Liver (tissue), 9 donors: Measurements from ENCODE around the gene CCDC110. TPM values are rescaled to one million over a fixed set of nuclear protein-coding genes. Genes with fewer than 3 reads are reported as not detected.
A peak's percentile ranks its signal among the peaks of the same experiment; 100 is the strongest.

ENCODE experiments used
- DNase-seq: peaks from one replicate; pipeline ENCODE4 v3.0.0-alpha.2; 2017; ENCODE audit warnings: low spot score
- H3K27ac ChIP-seq, 2 donors: one replicate each; pipeline ENCODE4 v1.7.0; 2013; ENCODE audit warnings: inconsistent platforms in 2 of 2, low read length in 2 of 2, control low read depth in 1 of 2, low read depth in 1 of 2, mild to moderate bottlenecking in 1 of 2
- H3K27me3 ChIP-seq, 4 donors: one replicate each; pipeline versions ENCODE4 v1.6.1 to v1.7.0; 2013; ENCODE audit warnings: low read length in 3 of 4, inconsistent platforms in 1 of 4, mild to moderate bottlenecking in 1 of 4, moderate library complexity in 1 of 4; ENCODE audit not compliant: control insufficient read depth in 4 of 4, insufficient read depth in 4 of 4
- H3K36me3 ChIP-seq, 4 donors: one replicate each; pipeline versions ENCODE4 v1.6.1 to v1.7.0; 2013; ENCODE audit warnings: low read length in 3 of 4, mild to moderate bottlenecking in 3 of 4, low read depth in 1 of 4, moderate library complexity in 1 of 4; ENCODE audit not compliant: control insufficient read depth in 4 of 4, insufficient read depth in 3 of 4
- H3K4me1 ChIP-seq, 4 donors: one replicate each; pipeline versions ENCODE4 v1.6.1 to v1.7.0; 2013; ENCODE audit warnings: low read length in 3 of 4, mild to moderate bottlenecking in 3 of 4, moderate library complexity in 1 of 4; ENCODE audit not compliant: control insufficient read depth in 4 of 4, insufficient read depth in 4 of 4
- H3K4me3 ChIP-seq, 3 donors: one replicate each; pipeline versions ENCODE4 v1.6.1 to v1.7.0; 2013; ENCODE audit warnings: low read length in 3 of 3, control low read depth in 1 of 3, low read depth in 1 of 3, mild to moderate bottlenecking in 1 of 3
- H3K9ac ChIP-seq, 2 donors: one replicate each; pipeline ENCODE4 v1.7.0; 2013; ENCODE audit warnings: low read length in 2 of 2, mild to moderate bottlenecking in 2 of 2, moderate library complexity in 2 of 2, control low read depth in 1 of 2, low read depth in 1 of 2
- H3K9me3 ChIP-seq, 4 donors: one replicate each; pipeline versions ENCODE4 v1.6.1 to v1.7.0; 2013; ENCODE audit warnings: low read length in 3 of 4; ENCODE audit not compliant: control insufficient read depth in 4 of 4
- ATF3 ChIP-seq: IDR thresholded peaks from 2 replicates; pipeline ENCODE4 v1.6.1; 2016; ENCODE audit warnings: antibody characterized with exemption
- EGR1 ChIP-seq, 2 donors: IDR thresholded peaks; 2 replicates each; pipeline ENCODE4 v1.6.1; 2016 to 2018; ENCODE audit warnings: antibody characterized with exemption in 2 of 2, low read depth in 2 of 2
- FOXA2 ChIP-seq: IDR thresholded peaks from 2 replicates; pipeline ENCODE4 v1.6.1; 2016; ENCODE audit warnings: antibody characterized with exemption
- GABPA ChIP-seq, 2 donors: IDR thresholded peaks in 1 of 2; conservative IDR thresholded peaks in 1 of 2; 2 replicates each; pipeline ENCODE4 v1.6.1; 2016; ENCODE audit warnings: antibody characterized with exemption in 2 of 2, mild to moderate bottlenecking in 1 of 2, moderate library complexity in 1 of 2
- HNF4A ChIP-seq, 2 donors: conservative IDR thresholded peaks; 2 replicates each; pipeline ENCODE4 v1.6.1; 2016; ENCODE audit warnings: antibody characterized with exemption in 2 of 2, mild to moderate bottlenecking in 2 of 2
- HNF4G ChIP-seq: IDR thresholded peaks from 2 replicates; pipeline ENCODE4 v1.6.1; 2016; ENCODE audit warnings: antibody characterized with exemption
- JUND ChIP-seq, 2 donors: IDR thresholded peaks; 2 replicates each; pipeline ENCODE4 v1.6.1; 2016; ENCODE audit warnings: antibody characterized with exemption in 2 of 2
- MAX ChIP-seq: IDR thresholded peaks from 2 replicates; pipeline ENCODE4 v1.6.1; 2016; ENCODE audit warnings: antibody characterized with exemption
- NR2F2 ChIP-seq: IDR thresholded peaks from 2 replicates; pipeline ENCODE4 v1.6.1; 2016; ENCODE audit warnings: antibody characterized with exemption
- RAD21 ChIP-seq, 2 donors: IDR thresholded peaks; 2 replicates each; pipeline ENCODE4 v1.6.1; 2016; ENCODE audit warnings: antibody characterized with exemption in 2 of 2, mild to moderate bottlenecking in 2 of 2
- RXRA ChIP-seq, 2 donors: IDR thresholded peaks; 2 replicates each; pipeline ENCODE4 v1.6.1; 2017 to 2018; ENCODE audit warnings: antibody characterized with exemption in 2 of 2, mild to moderate bottlenecking in 1 of 2
- SP1 ChIP-seq: IDR thresholded peaks from 2 replicates; pipeline ENCODE4 v1.6.1; 2018; ENCODE audit warnings: antibody characterized with exemption, mild to moderate bottlenecking
- TAF1 ChIP-seq: conservative IDR thresholded peaks from 2 replicates; pipeline ENCODE4 v1.6.1; 2016; ENCODE audit warnings: antibody characterized with exemption, mild to moderate bottlenecking
- YY1 ChIP-seq: IDR thresholded peaks from 2 replicates; pipeline ENCODE4 v1.6.1; 2016; ENCODE audit warnings: antibody characterized with exemption, mild to moderate bottlenecking
- WGBS: extraction: QIAGEN DNeasy Blood & Tissue Kit; methylation state at CpG from one replicate; pipeline ENCODE4 v1.1.7; 2013; 5-methylcytosine and 5-hydroxymethylcytosine counted together
- polyA plus RNA-seq, 2 donors: library from polyadenylated mRNA; stranded (reverse) in 1 of 2; unstranded in 1 of 2; fragments of 200-250 nt in 1 of 2; fragments of >200 nt in 1 of 2; fragmentation: Nextera tagmentation in 1 of 2; extraction: Ambion mirVana in 1 of 2; gene quantifications; one replicate each; pipeline versions ENCODE4 v1.2.1 to v1.2.3, GENCODE V29; 2013 to 2015
- total RNA-seq, 2 donors: library from RNA; depleted of rRNA; stranded (reverse); fragments of >200 nt; gene quantifications; one replicate each; pipeline ENCODE4 v1.2.3, GENCODE V29; 2014
- donor health status: healthy.
- donor health status: healthy.
- donor health status: healthy.
- donor health status: healthy.
- donor health status: healthy.

CCDC110 gene
- total and polyA plus RNA-seq, 4 donors, result 0.45 to 1.5 (median 0.60) TPM; not detected in 1

- H3K4me3 ChIP-seq, result peak within 1 kb of the TSS; percentile 61 to 81 (median 72)
- no peaks in the 10 kb centered on the region for H3K9me3 ChIP-seq
- WGBS, result under 1% methylated on average over 66 of the region's 66 CpGs
- H3K9ac ChIP-seq, result peak within 1 kb of the TSS; percentile 93 to 99
- peak within 1 kb of the TSS; percentile 98 for H3K27ac ChIP-seq
- DNase-seq, result peak; percentile 94
- peaks cover 2 to 21% (median 10%) of the 10 kb centered on the region in 4 donors for H3K4me1 ChIP-seq
- TF ChIP-seq JUND (IDR thresholded peaks at IDR 0.05), result peak; percentile 44 to 52
- peak; percentile 98 for TF ChIP-seq YY1
- peak; percentile 51 for TF ChIP-seq SP1
- TF ChIP-seq EGR1 (IDR thresholded peaks at IDR 0.05; ENCODE audit: low read depth in 2 of 2), result peak in 1 of 2 donors; percentile 10
- TF ChIP-seq MAX, result peak; percentile 79
- peak; percentile 30 for TF ChIP-seq ATF3
- TF ChIP-seq HNF4G, result no peak
- no peak for TF ChIP-seq NR2F2
- peak in 1 of 2 donors; percentile 21 for TF ChIP-seq RAD21 (IDR thresholded peaks at IDR 0.05)
- peak in 1 of 2 donors; percentile 22 for TF ChIP-seq GABPA (IDR thresholded peaks at IDR 0.05 in 1 of 2, conservative IDR thresholded peaks at IDR 0.05 in 1 of 2)
- TF ChIP-seq FOXA2, result no peak
- TF ChIP-seq TAF1, result peak; percentile 68
- no peaks in the 10 kb centered on the region for H3K27me3 ChIP-seq
- peaks cover 0 to 4% (median 0%) of the 10 kb centered on the region in 4 donors for H3K36me3 ChIP-seq
Observed at GRCh38 chr4:185425647-185426352, 45.7 kb downstream of the CCDC110 start, which contains the start of gene UFSP2. Gene UFSP2, minus strand, starts transcription at chr4:185425964. Its CDS starts 96 bp downstream, at chr4:185425868.

GRCh38 chr4:185424905-185425646 lies 46.5 kb downstream of the CCDC110 start:
- Histone ChIP-seq H3K27me3 (no peaks in the 10 kb centered on the region), H3K4me1 (peaks cover 2 to 21% (median 10%) of the 10 kb centered on the region in 4 donors), H3K9ac (peak overlapping the region; percentile 93 to 99), H3K27ac (peak overlapping the region; percentile 98), H3K9me3 (no peaks in the 10 kb centered on the region), H3K4me3 (peak overlapping the region; percentile 61 to 81 (median 72)), H3K36me3 (peaks cover 0 to 4% (median 0%) of the 10 kb centered on the region in 4 donors)
- WGBS, result 18% methylated on average over 13 of the region's 13 CpGs
- peak; percentile 35 for DNase-seq
- TF ChIP-seq FOXA2 (no peak), RAD21 (IDR thresholded peaks at IDR 0.05) (peak in 1 of 2 donors; percentile 5), HNF4A (conservative IDR thresholded peaks at IDR 0.05) (no peak), RXRA (IDR thresholded peaks at IDR 0.05) (no peak)

- Histone ChIP-seq H3K27me3 (no peaks in the 10 kb centered on the region), H3K27ac (no peak overlapping the region), H3K4me3 (no peak overlapping the region), H3K36me3 (peaks cover 2 to 15% (median 11%) of the 10 kb centered on the region in 4 donors), H3K4me1 (peaks cover 2 to 21% (median 10%) of the 10 kb centered on the region in 4 donors), H3K9me3 (no peaks in the 10 kb centered on the region), H3K9ac (no peak overlapping the region)
- 86% methylated on average over 2 of the region's 2 CpGs for WGBS
- no peak for DNase-seq
- TF ChIP-seq EGR1 (IDR thresholded peaks at IDR 0.05; ENCODE audit: low read depth in 2 of 2) (no peak), SP1 (no peak), YY1 (no peak), HNF4G (no peak)
Observed at GRCh38 chr4:185421366-185422124, 50.0 kb downstream of the CCDC110 start.
